ENCODE data around the gene OXER1. TPM values are rescaled to one million over a fixed set of nuclear protein-coding genes. Genes with fewer than 3 reads are reported as not detected.

OXER1 gene
- total RNA-seq, 1 donor from 2014 or later = 0.88 TPM

GRCh38 chr2:42713920-42714319 lies 50.0 kb downstream of the OXER1 start:
- Histone ChIP-seq H3K27me3 (no peaks in the 10 kb centered on the region), H3K4me1 (no peaks in the 10 kb centered on the region), H3K36me3 (peaks cover 10% of the 10 kb centered on the region), H3K4me3 (no peak overlapping the region), H3K9ac (no peak overlapping the region), H2AFZ (replicated peaks) (no peak overlapping the region), H4K20me1 (ENCODE audit: low read depth) (no peaks in the 10 kb centered on the region), H3F3A (ENCODE audit: low read depth) (peaks cover 38% of the 10 kb centered on the region), H3K9me3 (ENCODE audit: low read depth) (no peaks in the 10 kb centered on the region), H3K4me2 (no peak overlapping the region), H3K79me2 (ENCODE audit: low read depth) (no peaks in the 10 kb centered on the region), H3K27ac (no peak overlapping the region)
- peaks cover 4% of the 10 kb centered on the region for H3K36me3 Mint-ChIP-seq
- H3K4me1 Mint-ChIP-seq = no peaks in the 10 kb centered on the region
- no peak overlapping the region for H3K4me3 Mint-ChIP-seq
- no peak for TF ChIP-seq CTCF (IDR thresholded peaks at IDR 0.05)
- no peak for TF ChIP-seq EZH2 (IDR thresholded peaks at IDR 0.05)
- TF ChIP-seq EZH2phosphoT487 (IDR thresholded peaks at IDR 0.05) = no peak
- H3K27ac Mint-ChIP-seq = no peak overlapping the region
- no peak for DNase-seq (ENCODE audit: low spot score)
- peaks cover 2% of the 10 kb centered on the region for H3K27me3 Mint-ChIP-seq (ENCODE audit: insufficient read depth, low read depth)
- no peaks in the 10 kb centered on the region for H3K9me3 Mint-ChIP-seq

- H3F3A ChIP-seq (ENCODE audit: low read depth) = peaks cover 38% of the 10 kb centered on the region
- no peaks in the 10 kb centered on the region for H3K79me2 ChIP-seq (ENCODE audit: low read depth)
- no peaks in the 10 kb centered on the region for H3K4me1 Mint-ChIP-seq
- H3K4me2 ChIP-seq = no peak overlapping the region
- no peaks in the 10 kb centered on the region for H3K9me3 Mint-ChIP-seq
- no peaks in the 10 kb centered on the region for H3K27me3 ChIP-seq
- H3K4me3 ChIP-seq = no peak overlapping the region
- TF ChIP-seq CTCF (IDR thresholded peaks at IDR 0.05) (no peak), EZH2phosphoT487 (IDR thresholded peaks at IDR 0.05) (no peak), EZH2 (IDR thresholded peaks at IDR 0.05) (no peak)
- peaks cover 17% of the 10 kb centered on the region for H3K36me3 ChIP-seq
- peak overlapping the region; percentile 82 for H3K27ac ChIP-seq
- H4K20me1 ChIP-seq (ENCODE audit: low read depth) = no peaks in the 10 kb centered on the region
- no peak for DNase-seq (ENCODE audit: low spot score)
- no peak overlapping the region for H2AFZ ChIP-seq (replicated peaks)
- no peak overlapping the region for H3K4me3 Mint-ChIP-seq
- H3K36me3 Mint-ChIP-seq = peaks cover 7% of the 10 kb centered on the region
- H3K27ac Mint-ChIP-seq = no peak overlapping the region
- no peaks in the 10 kb centered on the region for H3K4me1 ChIP-seq
- H3K9me3 ChIP-seq (ENCODE audit: low read depth) = no peaks in the 10 kb centered on the region
- no peak overlapping the region for H3K9ac ChIP-seq
- peaks cover 2% of the 10 kb centered on the region for H3K27me3 Mint-ChIP-seq (ENCODE audit: insufficient read depth, low read depth)
Measured at GRCh38 chr2:42712934-42713333, 51.0 kb downstream of the OXER1 start.

Small RNA genes within 50 kb of the gene (small RNA-seq; reads per million reads assigned to genes)
- not detected for gene RNU6-137P

Other genes with a start within 250 kb of the OXER1 start
- gene MTA3, start 195.5 kb downstream of the OXER1 start, total RNA-seq (ENCODE audit: low replicate concordance) = 94.0 and 117 TPM in 2 replicates
- gene HAAO, start 28.4 kb upstream of the OXER1 start, total RNA-seq (ENCODE audit: low replicate concordance) = 0.77 and 2.8 TPM in 2 replicates